IMR-90 (cell line): ENCODE results near the gene PEX26. TPM values are rescaled to one million over a fixed set of nuclear protein-coding genes. Genes with fewer than 3 reads are reported as not detected.

Experiments used
- ATAC-seq: fragments of 200-7000 bp; cut with Tn5 transposase; 2 replicates; pipeline ENCODE4 v1.9.1; 2020; ENCODE audit warnings: low read depth, mild to moderate bottlenecking, moderate library complexity
- BruUV-seq: library from RNA; stranded (reverse); fragments of 400-500 nt; replicated peaks from 2 replicates; lab custom pipeline; 2021; lab: Mats Ljungman, UMichigan
- CTCF ChIA-PET: fragments of 300-600 bp; formaldehyde crosslinking; extraction: SDS; loops from one replicate; lab custom pipeline; 2021; ENCODE audit warnings: antibody characterized with exemption; lab: Yijun Ruan, JAX
- POLR2A ChIA-PET: fragments of 300-600 bp; sonication (Branson Sonifier 250); formaldehyde crosslinking; loops from one replicate; lab custom pipeline; 2022; ENCODE audit warnings: antibody characterized with exemption; ENCODE audit not compliant: unreplicated experiment; lab: Charles Lee
- DNase-seq: peaks from one replicate; pipeline ENCODE4 v3.0.0; 2013
- H2AFZ ChIP-seq: replicated peaks from 2 replicates; pipeline ENCODE3; 2013; ENCODE audit warnings: low read length, mild to moderate bottlenecking; ENCODE audit not compliant: poor library complexity
- H2AK5ac ChIP-seq: 2 replicates; pipeline ENCODE4 v1.6.1; 2013; ENCODE audit warnings: low read depth, low read length, inconsistent platforms
- H2AK9ac ChIP-seq: replicated peaks from 2 replicates; pipeline ENCODE3; 2013; ENCODE audit warnings: mild to moderate bottlenecking, low read depth, low read length, moderate library complexity; ENCODE audit not compliant: poor library complexity
- H2BK120ac ChIP-seq: 2 replicates; pipeline ENCODE4 v1.6.1; 2013; ENCODE audit warnings: low read depth, low read length, inconsistent platforms
- H2BK15ac ChIP-seq: 3 replicates; pipeline ENCODE4 v1.6.1; 2013; ENCODE audit warnings: low read depth, low read length, inconsistent platforms
- H2BK20ac ChIP-seq: 2 replicates; pipeline ENCODE4 v1.6.1; 2013; ENCODE audit warnings: low read depth, mild to moderate bottlenecking, inconsistent platforms, low read length, moderate library complexity
- H2BK5ac ChIP-seq: 2 replicates; pipeline ENCODE4 v1.6.1; 2013; ENCODE audit warnings: mild to moderate bottlenecking, low read depth, low read length, inconsistent platforms; ENCODE audit not compliant: poor library complexity, severe bottlenecking
- H3K14ac ChIP-seq: replicated peaks from 2 replicates; pipeline ENCODE4 v1.6.1; 2013; ENCODE audit warnings: low read depth, low read length, inconsistent platforms
- H3K18ac ChIP-seq: 2 replicates; pipeline ENCODE4 v1.6.1; 2013; ENCODE audit warnings: low read depth, low read length, control low read depth
- H3K23ac ChIP-seq: 2 replicates; pipeline ENCODE4 v1.6.1; 2013; ENCODE audit warnings: low read depth, low read length, inconsistent platforms
- H3K27ac ChIP-seq: 2 replicates; pipeline ENCODE4 v1.5.1; 2013; ENCODE audit warnings: mild to moderate bottlenecking, control low read depth, low read length; ENCODE audit not compliant: insufficient read depth
- H3K27me3 ChIP-seq: 2 replicates; pipeline ENCODE4 v1.6.1; 2013; ENCODE audit warnings: low read length; ENCODE audit not compliant: control insufficient read depth, insufficient read depth
- H3K36me3 ChIP-seq: 2 replicates; pipeline ENCODE4 v1.6.1; 2013; ENCODE audit warnings: low read length, mixed read lengths; ENCODE audit not compliant: control insufficient read depth, insufficient read depth
- H3K4ac ChIP-seq: 2 replicates; pipeline ENCODE4 v1.6.1; 2013; ENCODE audit warnings: low read depth, low read length, inconsistent platforms
- H3K4me1 ChIP-seq: 2 replicates; pipeline ENCODE4 v1.6.1; 2013; ENCODE audit warnings: low read length, mixed read lengths; ENCODE audit not compliant: control insufficient read depth, insufficient read depth
- H3K4me2 ChIP-seq: 2 replicates; pipeline ENCODE4 v1.6.1; 2013; ENCODE audit warnings: low read depth, mild to moderate bottlenecking, control low read depth, low read length, moderate library complexity
- H3K4me3 ChIP-seq: 2 replicates; pipeline ENCODE4 v1.5.1; 2013; ENCODE audit warnings: low read depth, mild to moderate bottlenecking, control low read depth, low read length, moderate library complexity; ENCODE audit not compliant: insufficient read depth
- H3K56ac ChIP-seq: 2 replicates; pipeline ENCODE4 v1.6.1; 2013; ENCODE audit warnings: low read length, inconsistent platforms; ENCODE audit not compliant: insufficient read depth; ENCODE audit errors: extremely low read depth
- H3K79me1 ChIP-seq, 2 experiments: 2 replicates each; pipeline ENCODE4 v1.6.1; 2013; ENCODE audit warnings: low read length in 2 of 2, inconsistent platforms in 1 of 2, low read depth in 1 of 2
- H3K9ac ChIP-seq: 2 replicates; pipeline ENCODE4 v1.6.1; 2013; ENCODE audit warnings: low read depth, low read length, control low read depth
- H3K9me1 ChIP-seq: 2 replicates; pipeline ENCODE4 v1.6.1; 2013; ENCODE audit warnings: low read length, inconsistent platforms; ENCODE audit not compliant: insufficient read depth
- H3K9me3 ChIP-seq: 2 replicates; pipeline ENCODE4 v1.6.1; 2013; ENCODE audit warnings: low read length; ENCODE audit not compliant: control insufficient read depth, insufficient read depth
- H4K20me1 ChIP-seq: 2 replicates; pipeline ENCODE4 v1.6.1; 2013; ENCODE audit warnings: low read length, inconsistent platforms; ENCODE audit not compliant: insufficient read depth
- H4K5ac ChIP-seq: 2 replicates; pipeline ENCODE4 v1.6.1; 2013; ENCODE audit warnings: mild to moderate bottlenecking, low read depth, low read length, control low read depth
- H4K8ac ChIP-seq, 2 experiments: 2 replicates each; pipeline ENCODE4 v1.6.1; 2013; ENCODE audit warnings: low read depth in 2 of 2, low read length in 2 of 2, control low read depth in 1 of 2, inconsistent platforms in 1 of 2
- H4K91ac ChIP-seq: 2 replicates; pipeline ENCODE4 v1.6.1; 2013; ENCODE audit warnings: low read depth, low read length, inconsistent platforms; ENCODE audit not compliant: insufficient read depth
- BHLHE40 ChIP-seq: fragments of 150-350 bp; IDR thresholded peaks from 2 replicates; pipeline ENCODE4 v1.6.1; 2016; ENCODE audit warnings: mild to moderate bottlenecking, low read depth, low read length
- CEBPB ChIP-seq: IDR thresholded peaks from 2 replicates; pipeline ENCODE4 v1.6.1; 2012; ENCODE audit warnings: low read depth, low read length, improper control_type of control experiment
- CHD1 ChIP-seq: IDR thresholded peaks from 2 replicates; pipeline ENCODE4 v1.6.1; 2012; ENCODE audit warnings: low read depth, low read length, improper control_type of control experiment
- ELK1 ChIP-seq: fragments of 150-350 bp; IDR thresholded peaks from 2 replicates; pipeline ENCODE4 v1.6.1; 2016; ENCODE audit warnings: low read depth, mild to moderate bottlenecking, low read length, moderate library complexity, borderline replicate concordance
- MAFK ChIP-seq: IDR thresholded peaks from 2 replicates; pipeline ENCODE4 v1.6.1; 2012; ENCODE audit warnings: low read depth, low read length, improper control_type of control experiment
- MAZ ChIP-seq: IDR thresholded peaks from 2 replicates; pipeline ENCODE4 v1.6.1; 2012; ENCODE audit warnings: low read depth, mild to moderate bottlenecking, low read length, improper control_type of control experiment, moderate library complexity, borderline replicate concordance
- MXI1 ChIP-seq: IDR thresholded peaks from 2 replicates; pipeline ENCODE4 v1.6.1; 2012; ENCODE audit warnings: low read depth, mild to moderate bottlenecking, low read length, moderate library complexity, borderline replicate concordance
- NFE2L2 ChIP-seq: fragments of 150-350 bp; IDR thresholded peaks from 2 replicates; pipeline ENCODE4 v1.6.1; 2016; ENCODE audit warnings: low read depth, mild to moderate bottlenecking, low read length
- POLR2A ChIP-seq: IDR thresholded peaks from 2 replicates; pipeline ENCODE4 v1.6.1; 2012; ENCODE audit warnings: mild to moderate bottlenecking, low read depth, low read length
- RAD21 ChIP-seq: IDR thresholded peaks from 2 replicates; pipeline ENCODE4 v1.6.1; 2012; ENCODE audit warnings: low read length, improper control_type of control experiment
- RCOR1 ChIP-seq: IDR thresholded peaks from 2 replicates; pipeline ENCODE4 v1.6.1; 2012; ENCODE audit warnings: mild to moderate bottlenecking, low read length, improper control_type of control experiment; ENCODE audit not compliant: insufficient replicate concordance
- RFX5 ChIP-seq: IDR thresholded peaks from 2 replicates; pipeline ENCODE4 v1.8.0; 2012; ENCODE audit warnings: low read depth, mild to moderate bottlenecking, low read length, moderate library complexity
- SMC3 ChIP-seq: fragments of 150-350 bp; IDR thresholded peaks from 2 replicates; pipeline ENCODE4 v1.6.1; 2016; ENCODE audit warnings: low read depth, mild to moderate bottlenecking, antibody characterized with exemption, low read length, moderate library complexity
- USF2 ChIP-seq: fragments of 150-350 bp; IDR thresholded peaks from 2 replicates; pipeline ENCODE4 v1.6.1; 2017; ENCODE audit warnings: mild to moderate bottlenecking, antibody characterized with exemption, low read length, low read depth
- WGBS, 2 experiments: methylation state at CpG; one replicate each; pipeline versions ENCODE4 v1.1.5 to v1.1.7; 2013; ENCODE audit warnings: missing lambda C conversion rate in 2 of 2; ENCODE audit not compliant: insufficient read length in 1 of 2; ENCODE audit errors: extremely low coverage in 2 of 2; 5-methylcytosine and 5-hydroxymethylcytosine counted together
- dilution Hi-C: fragments of 300-500 bp; cut with HindIII; formaldehyde crosslinking; loops from one replicate; pipeline ENCODE4 v1.14.3; 2018; ENCODE audit warnings: low sequenced_read_pairs; ENCODE audit not compliant: unreplicated experiment
- in situ Hi-C: fragments of 300-500 bp; cut with MboI; formaldehyde crosslinking; loops from 3 replicates; pipeline ENCODE4 v1.14.3; 2019; ENCODE audit warnings: low sequenced_read_pairs, inconsistent platforms, mixed read lengths
- intact Hi-C: fragments of 100-400 bp; cut with micrococcal nuclease; formaldehyde crosslinking; loops from 2 replicates; pipeline ENCODE4 v1.10.0; 2022
- polyA plus RNA-seq, 3 experiments: library from polyadenylated mRNA; depleted of rRNA; stranded (reverse); fragments of >200 nt; gene quantifications; 2 replicates each; pipeline ENCODE4 v1.2.3, GENCODE V29; 2012; ENCODE audit warnings: low replicate concordance in 1 of 3
- total RNA-seq: library from RNA; depleted of rRNA; stranded (reverse); fragments of >200 nt; gene quantifications from 2 replicates; pipeline ENCODE4 v1.2.3, GENCODE V29; 2012
- TF ChIP-seq, protein P1 (sequence below): conservative IDR thresholded peaks from 2 replicates; pipeline ENCODE4 v1.5.1; 2012; ENCODE audit warnings: mild to moderate bottlenecking, low read depth, low read length, improper control_type of control experiment

Gene PEX26
- total and polyA plus RNA-seq, 2 of the 4 experiments (the other 2 are of a cell fraction) = 12.2 to 18.5 TPM

DNA sequence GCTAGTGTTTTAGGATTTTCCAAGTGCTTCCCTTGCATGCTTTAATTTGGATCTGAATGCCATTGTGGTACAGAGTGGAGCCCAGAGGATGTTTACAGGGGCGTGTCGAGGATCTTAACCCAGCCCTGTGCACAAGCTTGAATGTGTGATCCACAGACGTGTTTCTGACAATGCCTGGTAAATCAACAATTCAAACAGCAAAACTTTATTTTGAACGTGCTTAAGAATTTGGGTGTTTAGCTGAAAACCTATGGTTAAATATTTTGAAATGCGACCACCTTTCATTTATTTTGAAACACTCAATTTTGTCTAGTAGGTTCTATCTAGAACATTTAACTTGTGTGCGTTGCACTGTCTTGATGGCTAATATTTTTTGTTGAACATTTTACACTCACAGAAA lies 34.6 kb downstream of the PEX26 start:
- CTCF ChIA-PET = no interaction called here
- dilution Hi-C loops = no loop called here

More for the DNA sequence above, 34.6 kb downstream of the PEX26 start:
- Histone ChIP-seq H3K9me1 (no peaks in the 10 kb centered on the region), H3K4ac (no peak overlapping the region), H3K23ac (no peak overlapping the region), H3K4me1 (peaks cover 3% of the 10 kb centered on the region; the same call in 1 of the 2 replicates), H2BK20ac (no peak overlapping the region), H3K4me3 (no peak overlapping the region), H4K8ac (no peak overlapping the region), H3K9me3 (no peaks in the 10 kb centered on the region), H4K5ac (no peak overlapping the region), H4K91ac (no peak overlapping the region), H3K18ac (no peak overlapping the region), H3K9ac (no peak overlapping the region), H2BK5ac (no peak overlapping the region), H3K79me1 (no peaks in the 10 kb centered on the region), H3K36me3 (no peaks in the 10 kb centered on the region), H3K4me2 (no peak overlapping the region), H3K56ac (no peak overlapping the region), H2BK120ac (no peak overlapping the region), H3K27me3 (peaks cover 10% of the 10 kb centered on the region; the same call in 1 of the 2 replicates), H2AFZ (no peak overlapping the region), H4K20me1 (no peaks in the 10 kb centered on the region), H2BK15ac (no peak overlapping the region), H3K27ac (no peak overlapping the region), H2AK9ac (no peak overlapping the region), H3K14ac (no peak overlapping the region), H2AK5ac (no peak overlapping the region)
- in situ Hi-C loops = no loop called here
- WGBS, 2 experiments = 50% methylated on average over 2 of the region's 6 CpGs; no CpG with 5 or more reads in 1 of the 2 experiments
- intact Hi-C loops = no loop called here
- TF ChIP-seq RAD21 (no peak), CEBPB (no peak), NFE2L2 (no peak), USF2 (no peak), POLR2A (no peak), BHLHE40 (no peak), MAZ (no peak), CHD1 (no peak), RFX5 (no peak), MAFK (no peak), SMC3 (no peak), ELK1 (no peak), RCOR1 (no peak), MXI1 (no peak)
- TF ChIP-seq, protein P1, sequence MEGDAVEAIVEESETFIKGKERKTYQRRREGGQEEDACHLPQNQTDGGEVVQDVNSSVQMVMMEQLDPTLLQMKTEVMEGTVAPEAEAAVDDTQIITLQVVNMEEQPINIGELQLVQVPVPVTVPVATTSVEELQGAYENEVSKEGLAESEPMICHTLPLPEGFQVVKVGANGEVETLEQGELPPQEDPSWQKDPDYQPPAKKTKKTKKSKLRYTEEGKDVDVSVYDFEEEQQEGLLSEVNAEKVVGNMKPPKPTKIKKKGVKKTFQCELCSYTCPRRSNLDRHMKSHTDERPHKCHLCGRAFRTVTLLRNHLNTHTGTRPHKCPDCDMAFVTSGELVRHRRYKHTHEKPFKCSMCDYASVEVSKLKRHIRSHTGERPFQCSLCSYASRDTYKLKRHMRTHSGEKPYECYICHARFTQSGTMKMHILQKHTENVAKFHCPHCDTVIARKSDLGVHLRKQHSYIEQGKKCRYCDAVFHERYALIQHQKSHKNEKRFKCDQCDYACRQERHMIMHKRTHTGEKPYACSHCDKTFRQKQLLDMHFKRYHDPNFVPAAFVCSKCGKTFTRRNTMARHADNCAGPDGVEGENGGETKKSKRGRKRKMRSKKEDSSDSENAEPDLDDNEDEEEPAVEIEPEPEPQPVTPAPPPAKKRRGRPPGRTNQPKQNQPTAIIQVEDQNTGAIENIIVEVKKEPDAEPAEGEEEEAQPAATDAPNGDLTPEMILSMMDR = no peak
- POLR2A ChIA-PET = no interaction called here
- ATAC-seq (no peak), DNase-seq (no peak)
- no TSS peak for BruUV-seq
